ENCODE results near the gene TMLHE.

- no peak for TF ChIP-seq CTCF (IDR thresholded peaks at IDR 0.05)
- TF ChIP-seq POLR2A (IDR thresholded peaks at IDR 0.05) = no peak
Measured at GRCh38 chrX:155441097-155441496, 171.7 kb downstream of the TMLHE start.
